ENCODE results near the gene EXD2. TPM values are rescaled to one million over a fixed set of nuclear protein-coding genes. Genes with fewer than 3 reads are reported as not detected.

The EXD2 gene
- total RNA-seq, 1 donor from 2014 or later, result 27.9 TPM

GRCh38 chr14:69152181-69152901 lies 39.0 kb upstream of the EXD2 start:
- H3K27me3 ChIP-seq (ENCODE audit: control insufficient read depth, insufficient read depth, low read length), result no peaks in the 10 kb centered on the region
- H3K4me3 ChIP-seq (ENCODE audit: low read depth, low read length), result peak overlapping the region; percentile 79
- TF ChIP-seq, protein P1, sequence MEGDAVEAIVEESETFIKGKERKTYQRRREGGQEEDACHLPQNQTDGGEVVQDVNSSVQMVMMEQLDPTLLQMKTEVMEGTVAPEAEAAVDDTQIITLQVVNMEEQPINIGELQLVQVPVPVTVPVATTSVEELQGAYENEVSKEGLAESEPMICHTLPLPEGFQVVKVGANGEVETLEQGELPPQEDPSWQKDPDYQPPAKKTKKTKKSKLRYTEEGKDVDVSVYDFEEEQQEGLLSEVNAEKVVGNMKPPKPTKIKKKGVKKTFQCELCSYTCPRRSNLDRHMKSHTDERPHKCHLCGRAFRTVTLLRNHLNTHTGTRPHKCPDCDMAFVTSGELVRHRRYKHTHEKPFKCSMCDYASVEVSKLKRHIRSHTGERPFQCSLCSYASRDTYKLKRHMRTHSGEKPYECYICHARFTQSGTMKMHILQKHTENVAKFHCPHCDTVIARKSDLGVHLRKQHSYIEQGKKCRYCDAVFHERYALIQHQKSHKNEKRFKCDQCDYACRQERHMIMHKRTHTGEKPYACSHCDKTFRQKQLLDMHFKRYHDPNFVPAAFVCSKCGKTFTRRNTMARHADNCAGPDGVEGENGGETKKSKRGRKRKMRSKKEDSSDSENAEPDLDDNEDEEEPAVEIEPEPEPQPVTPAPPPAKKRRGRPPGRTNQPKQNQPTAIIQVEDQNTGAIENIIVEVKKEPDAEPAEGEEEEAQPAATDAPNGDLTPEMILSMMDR (IDR thresholded peaks at IDR 0.05; ENCODE audit: insufficient read depth, low read length, poor library complexity, severe bottlenecking), result no peak
- no peaks in the 10 kb centered on the region for H3K36me3 ChIP-seq (ENCODE audit: control insufficient read depth, insufficient read depth, low read length)
- DNase-seq (ENCODE audit: low read depth), result no peak

DNA sequence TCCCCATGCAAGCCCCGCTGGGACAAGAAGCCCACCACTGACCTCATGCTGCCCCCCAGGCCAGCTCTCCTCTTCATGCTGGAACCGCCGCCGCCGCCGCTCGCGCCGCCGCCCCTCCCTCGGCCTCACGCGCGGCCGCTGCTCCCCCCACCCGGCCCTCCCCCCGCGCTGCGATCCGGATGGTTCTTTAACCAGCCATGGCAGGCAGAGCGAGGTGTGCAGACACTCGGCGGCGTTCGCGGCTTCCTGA lies 38.5 kb upstream of the EXD2 start, which contains the start of gene DCAF5:
Gene DCAF5, minus strand, starts transcription at position 218 of the 250 bp plus-strand sequence. Its CDS starts 141 bp downstream, at position 77.
- Histone ChIP-seq H3K36me3 (ENCODE audit: control insufficient read depth, insufficient read depth, low read length) (no peaks in the 10 kb centered on the region), H3K4me3 (ENCODE audit: low read depth, low read length) (peak within 1 kb of the TSS; percentile 79), H3K27me3 (ENCODE audit: control insufficient read depth, insufficient read depth, low read length) (no peaks in the 10 kb centered on the region)
- TF ChIP-seq, protein P1 (IDR thresholded peaks at IDR 0.05; ENCODE audit: insufficient read depth, low read length, poor library complexity, severe bottlenecking), result no peak
- no peak for DNase-seq (ENCODE audit: low read depth)

- Histone ChIP-seq H3K4me3 (ENCODE audit: low read depth, low read length) (peak overlapping the region; percentile 79), H3K27me3 (ENCODE audit: control insufficient read depth, insufficient read depth, low read length) (no peaks in the 10 kb centered on the region), H3K36me3 (ENCODE audit: control insufficient read depth, insufficient read depth, low read length) (no peaks in the 10 kb centered on the region)
- DNase-seq (ENCODE audit: low read depth), result peak; percentile 83
- TF ChIP-seq, protein P1 (IDR thresholded peaks at IDR 0.05; ENCODE audit: insufficient read depth, low read length, poor library complexity, severe bottlenecking), result no peak
Measured at GRCh38 chr14:69153152-69153872, 38.0 kb upstream of the EXD2 start.

- no peaks in the 10 kb centered on the region for H3K36me3 ChIP-seq (ENCODE audit: control insufficient read depth, insufficient read depth, low read length)
- TF ChIP-seq, protein P1 (IDR thresholded peaks at IDR 0.05; ENCODE audit: insufficient read depth, low read length, poor library complexity, severe bottlenecking), result no peak
- DNase-seq (ENCODE audit: low read depth), result no peak
- H3K27me3 ChIP-seq (ENCODE audit: control insufficient read depth, insufficient read depth, low read length), result no peaks in the 10 kb centered on the region
- H3K4me3 ChIP-seq (ENCODE audit: low read depth, low read length), result peak overlapping the region; percentile 79
Measured at GRCh38 chr14:69153873-69154270, 37.4 kb upstream of the EXD2 start.

DNA sequence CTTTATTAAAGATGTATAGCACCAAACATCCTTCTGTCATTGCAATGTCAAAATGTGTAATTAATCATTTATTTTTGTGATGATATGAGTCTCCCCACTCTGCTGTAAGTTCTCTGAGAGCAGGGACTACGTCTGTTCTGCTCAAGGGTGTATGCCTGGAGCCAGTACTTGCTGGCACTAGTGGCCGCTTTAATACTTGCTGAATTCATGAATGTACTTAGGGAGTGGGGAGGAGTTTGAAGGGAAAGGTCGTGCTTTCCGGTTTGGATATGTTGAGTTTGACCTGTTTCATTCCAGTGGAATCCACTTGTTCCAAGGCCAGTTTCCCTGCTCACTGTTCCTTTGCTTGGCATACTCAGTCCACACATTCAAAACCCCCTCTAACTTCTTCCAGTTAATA lies 36.5 kb upstream of the EXD2 start:
- H3K36me3 ChIP-seq (ENCODE audit: control insufficient read depth, insufficient read depth, low read length), result no peaks in the 10 kb centered on the region
- H3K27me3 ChIP-seq (ENCODE audit: control insufficient read depth, insufficient read depth, low read length), result no peaks in the 10 kb centered on the region
- H3K4me3 ChIP-seq (ENCODE audit: low read depth, low read length), result no peak overlapping the region
- no peak for DNase-seq (ENCODE audit: low read depth)
- TF ChIP-seq, protein P1 (IDR thresholded peaks at IDR 0.05; ENCODE audit: insufficient read depth, low read length, poor library complexity, severe bottlenecking), result no peak

All from kidney epithelial cell (primary cell).